ENCODE data around the gene SPEF1. TPM values are rescaled to one million over a fixed set of nuclear protein-coding genes. Genes with fewer than 3 reads are reported as not detected.

Gene SPEF1
- total and polyA plus RNA-seq, 2 of the 4 experiments (the other 2 are of a cell fraction) = 0.15 TPM; not detected in 1

DNA sequence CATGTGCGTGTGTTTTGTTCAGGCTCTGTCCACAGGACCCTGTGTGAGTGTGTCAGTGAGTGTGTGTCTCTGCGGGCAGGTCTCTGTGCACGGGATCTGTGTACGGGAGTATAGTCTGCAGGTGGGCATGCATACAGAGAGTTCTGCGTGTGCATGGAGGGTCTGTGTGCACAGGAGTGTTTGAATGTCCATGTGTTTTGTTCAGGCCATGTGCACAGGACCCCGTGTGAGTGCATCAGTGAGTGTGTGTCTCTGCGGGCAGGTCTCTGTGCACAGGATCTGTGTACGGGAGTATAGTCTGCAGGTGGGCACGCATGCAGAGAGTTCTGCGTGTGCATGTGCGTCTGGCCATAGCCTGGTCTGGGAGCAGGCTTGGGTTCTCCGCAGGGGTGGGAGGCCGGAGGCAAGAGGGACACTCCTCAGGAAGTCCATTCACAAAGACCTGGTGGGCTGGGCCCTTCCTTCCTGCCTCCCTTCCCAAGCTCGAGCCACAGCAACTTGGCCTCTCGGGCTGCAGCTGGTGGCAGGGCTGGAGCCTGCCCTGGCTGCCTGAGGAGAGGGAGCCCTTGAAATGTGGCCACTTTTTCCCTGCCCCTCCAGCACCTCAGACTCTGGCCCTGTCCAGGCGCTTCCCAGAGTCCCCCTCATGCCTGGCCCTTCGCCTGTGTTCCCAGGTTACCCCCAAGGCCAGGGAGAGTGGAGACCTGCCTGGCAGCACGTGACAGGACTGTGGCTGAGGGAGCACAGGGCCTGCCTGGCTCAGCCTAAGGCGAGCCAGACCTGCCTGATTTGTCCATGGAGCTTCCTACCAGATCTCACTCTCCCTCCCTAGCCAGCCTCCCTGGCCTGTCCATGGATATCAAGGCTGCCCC lies 42.0 kb downstream of the SPEF1 start:
- no peak overlapping the region for H3K4me2 ChIP-seq (ENCODE audit: low read depth, low read length)
- no peak overlapping the region for H2BK20ac ChIP-seq (ENCODE audit: low read depth, low read length)
- intact Hi-C loops (cut with micrococcal nuclease) (no loop called here), in situ Hi-C loops (cut with MboI; ENCODE audit: low sequenced_read_pairs) (no loop called here), dilution Hi-C loops (cut with HindIII; ENCODE audit: low sequenced_read_pairs, unreplicated experiment) (no loop called here)
- no peaks in the 10 kb centered on the region for H3K36me3 ChIP-seq (ENCODE audit: control insufficient read depth, insufficient read depth, low read length)
- H4K5ac ChIP-seq (ENCODE audit: low read depth, low read length) = no peak overlapping the region
- no peak overlapping the region for H2AFZ ChIP-seq (replicated peaks; ENCODE audit: low read length, poor library complexity)
- BruUV-seq (replicated peaks) = no TSS peak
- H3K4ac ChIP-seq (ENCODE audit: low read depth, low read length) = no peak overlapping the region
- no peaks in the 10 kb centered on the region for H3K9me3 ChIP-seq (ENCODE audit: control insufficient read depth, insufficient read depth, low read length)
- no peak overlapping the region for H3K9ac ChIP-seq (ENCODE audit: low read depth, low read length)
- H3K27me3 ChIP-seq (ENCODE audit: control insufficient read depth, insufficient read depth, low read length) = peaks cover 22% of the 10 kb centered on the region
- no peak overlapping the region for H3K56ac ChIP-seq (ENCODE audit: extremely low read depth, insufficient read depth, low read length)
- H4K91ac ChIP-seq (ENCODE audit: insufficient read depth, low read depth, low read length) = no peak overlapping the region
- no peaks in the 10 kb centered on the region for H4K20me1 ChIP-seq (ENCODE audit: insufficient read depth, low read length)
- no peak overlapping the region for H3K4me3 ChIP-seq (ENCODE audit: insufficient read depth, low read depth, low read length)
- no peak overlapping the region for H3K18ac ChIP-seq (ENCODE audit: low read depth, low read length)
- no peak overlapping the region for H2BK120ac ChIP-seq (ENCODE audit: low read depth, low read length)
- H3K79me1 ChIP-seq (ENCODE audit: low read depth in 1 of 2, low read length in 2 of 2) = no peaks in the 10 kb centered on the region
- ATAC-seq (ENCODE audit: low read depth) (no peak), DNase-seq (no peak)
- H3K4me1 ChIP-seq (ENCODE audit: control insufficient read depth, insufficient read depth, low read length) = no peaks in the 10 kb centered on the region
- H2BK15ac ChIP-seq (ENCODE audit: low read depth, low read length) = no peak overlapping the region
- H3K9me1 ChIP-seq (ENCODE audit: insufficient read depth, low read length) = no peaks in the 10 kb centered on the region
- H3K14ac ChIP-seq (replicated peaks; ENCODE audit: low read depth, low read length) = no peak overlapping the region
- H2BK5ac ChIP-seq (ENCODE audit: low read depth, low read length, poor library complexity, severe bottlenecking) = no peak overlapping the region
- H2AK5ac ChIP-seq (ENCODE audit: low read depth, low read length) = no peak overlapping the region
- peak overlapping the region; percentile 13 for H2AK9ac ChIP-seq (replicated peaks; ENCODE audit: low read depth, low read length, poor library complexity)
- no peak overlapping the region for H3K23ac ChIP-seq (ENCODE audit: low read depth, low read length)
- H4K8ac ChIP-seq (ENCODE audit: low read depth in 2 of 2, low read length in 2 of 2) = no peak overlapping the region
- ChIA-PET CTCF (interaction anchor here (0.6 to 1.4 kb wide), 2 partner anchors 14 to 43 kb away, joined by 3 read pairs; no protein-coding TSS in a partner anchor), POLR2A (ENCODE audit: unreplicated experiment) (no interaction called here)
- 90% methylated on average over 11 of the region's 19 CpGs; no CpG with 5 or more reads in 1 of the 2 experiments for WGBS, 2 experiments (ENCODE audit: extremely low coverage in 2 of 2, insufficient read length in 1 of 2)
- H3K27ac ChIP-seq (ENCODE audit: insufficient read depth, low read length) = no peak overlapping the region
- no peak for TF ChIP-seq NFE2L2 (IDR thresholded peaks at IDR 0.05; ENCODE audit: low read depth, low read length)
- no peak for TF ChIP-seq RAD21 (IDR thresholded peaks at IDR 0.05; ENCODE audit: low read length)
- no peak for TF ChIP-seq CHD1 (IDR thresholded peaks at IDR 0.05; ENCODE audit: low read depth, low read length)
- no peak for TF ChIP-seq MAZ (IDR thresholded peaks at IDR 0.05; ENCODE audit: borderline replicate concordance, low read depth, low read length)
- TF ChIP-seq RFX5 (IDR thresholded peaks at IDR 0.05; ENCODE audit: low read depth, low read length) = no peak
- no peak for TF ChIP-seq MAFK (IDR thresholded peaks at IDR 0.05; ENCODE audit: low read depth, low read length)
- no peak for TF ChIP-seq CEBPB (IDR thresholded peaks at IDR 0.05; ENCODE audit: low read depth, low read length)
- TF ChIP-seq BHLHE40 (IDR thresholded peaks at IDR 0.05; ENCODE audit: low read depth, low read length) = no peak
- TF ChIP-seq POLR2A (IDR thresholded peaks at IDR 0.05; ENCODE audit: low read depth, low read length) = no peak
- no peak for TF ChIP-seq RCOR1 (IDR thresholded peaks at IDR 0.05; ENCODE audit: insufficient replicate concordance, low read length)
- TF ChIP-seq, protein P1, sequence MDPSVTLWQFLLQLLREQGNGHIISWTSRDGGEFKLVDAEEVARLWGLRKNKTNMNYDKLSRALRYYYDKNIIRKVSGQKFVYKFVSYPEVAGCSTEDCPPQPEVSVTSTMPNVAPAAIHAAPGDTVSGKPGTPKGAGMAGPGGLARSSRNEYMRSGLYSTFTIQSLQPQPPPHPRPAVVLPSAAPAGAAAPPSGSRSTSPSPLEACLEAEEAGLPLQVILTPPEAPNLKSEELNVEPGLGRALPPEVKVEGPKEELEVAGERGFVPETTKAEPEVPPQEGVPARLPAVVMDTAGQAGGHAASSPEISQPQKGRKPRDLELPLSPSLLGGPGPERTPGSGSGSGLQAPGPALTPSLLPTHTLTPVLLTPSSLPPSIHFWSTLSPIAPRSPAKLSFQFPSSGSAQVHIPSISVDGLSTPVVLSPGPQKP (IDR thresholded peaks at IDR 0.05; ENCODE audit: borderline replicate concordance, low read depth, low read length) = no peak
- no peak for TF ChIP-seq MXI1 (IDR thresholded peaks at IDR 0.05; ENCODE audit: borderline replicate concordance, low read depth, low read length)
- TF ChIP-seq FOS (IDR thresholded peaks at IDR 0.05; ENCODE audit: low read depth, low read length) = no peak
- TF ChIP-seq, protein P2, sequence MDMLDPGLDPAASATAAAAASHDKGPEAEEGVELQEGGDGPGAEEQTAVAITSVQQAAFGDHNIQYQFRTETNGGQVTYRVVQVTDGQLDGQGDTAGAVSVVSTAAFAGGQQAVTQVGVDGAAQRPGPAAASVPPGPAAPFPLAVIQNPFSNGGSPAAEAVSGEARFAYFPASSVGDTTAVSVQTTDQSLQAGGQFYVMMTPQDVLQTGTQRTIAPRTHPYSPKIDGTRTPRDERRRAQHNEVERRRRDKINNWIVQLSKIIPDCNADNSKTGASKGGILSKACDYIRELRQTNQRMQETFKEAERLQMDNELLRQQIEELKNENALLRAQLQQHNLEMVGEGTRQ (IDR thresholded peaks at IDR 0.05; ENCODE audit: low read depth, low read length) = no peak
- TF ChIP-seq, protein P3, sequence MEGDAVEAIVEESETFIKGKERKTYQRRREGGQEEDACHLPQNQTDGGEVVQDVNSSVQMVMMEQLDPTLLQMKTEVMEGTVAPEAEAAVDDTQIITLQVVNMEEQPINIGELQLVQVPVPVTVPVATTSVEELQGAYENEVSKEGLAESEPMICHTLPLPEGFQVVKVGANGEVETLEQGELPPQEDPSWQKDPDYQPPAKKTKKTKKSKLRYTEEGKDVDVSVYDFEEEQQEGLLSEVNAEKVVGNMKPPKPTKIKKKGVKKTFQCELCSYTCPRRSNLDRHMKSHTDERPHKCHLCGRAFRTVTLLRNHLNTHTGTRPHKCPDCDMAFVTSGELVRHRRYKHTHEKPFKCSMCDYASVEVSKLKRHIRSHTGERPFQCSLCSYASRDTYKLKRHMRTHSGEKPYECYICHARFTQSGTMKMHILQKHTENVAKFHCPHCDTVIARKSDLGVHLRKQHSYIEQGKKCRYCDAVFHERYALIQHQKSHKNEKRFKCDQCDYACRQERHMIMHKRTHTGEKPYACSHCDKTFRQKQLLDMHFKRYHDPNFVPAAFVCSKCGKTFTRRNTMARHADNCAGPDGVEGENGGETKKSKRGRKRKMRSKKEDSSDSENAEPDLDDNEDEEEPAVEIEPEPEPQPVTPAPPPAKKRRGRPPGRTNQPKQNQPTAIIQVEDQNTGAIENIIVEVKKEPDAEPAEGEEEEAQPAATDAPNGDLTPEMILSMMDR (conservative IDR thresholded peaks at IDR 0.05; ENCODE audit: low read depth, low read length) = no peak

All from IMR-90 (cell line).